ENCODE measurements around the gene CDK4.

CDK4 gene

DNA sequence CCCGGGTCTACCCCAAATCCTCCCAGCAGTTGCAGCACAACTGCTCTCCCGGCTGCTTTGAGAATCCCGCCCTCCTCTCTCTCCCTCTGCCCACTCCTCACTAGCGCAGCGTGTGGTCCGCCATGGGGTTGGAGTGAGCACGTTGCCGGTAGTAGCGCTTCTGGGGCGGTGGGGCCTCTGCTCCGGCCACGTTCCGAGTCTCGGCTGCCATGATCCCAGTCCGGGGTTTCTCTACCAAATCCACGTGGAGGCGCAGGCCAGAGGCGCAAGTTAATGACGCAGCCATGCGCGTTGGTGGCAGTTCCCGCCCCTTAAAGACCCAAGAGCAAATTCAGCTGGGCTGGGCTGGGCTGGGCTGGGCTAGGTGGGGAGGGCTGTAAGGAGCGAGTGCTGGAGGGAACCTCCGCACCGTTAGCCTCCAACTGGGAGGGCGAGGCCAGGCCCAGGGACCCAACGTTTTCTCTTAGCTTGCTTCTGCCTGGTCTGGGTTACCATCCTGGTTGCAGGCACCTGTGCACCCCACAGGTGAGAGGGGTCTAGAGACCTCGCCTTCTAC lies 19.8 kb upstream of the CDK4 start, which contains the start of gene METTL1:
METTL1 (minus strand) TSS at position 233 of the 556 bp plus-strand sequence; CDS start at position 211, 22 bp downstream.
- peak; percentile 92 for DNase-seq (ENCODE audit: low read depth, low spot score)

GRCh38 chr12:57771236-57771872 lies 19.2 kb upstream of the CDK4 start:
- peak; percentile 69 for DNase-seq (ENCODE audit: low read depth, low spot score)

DNA sequence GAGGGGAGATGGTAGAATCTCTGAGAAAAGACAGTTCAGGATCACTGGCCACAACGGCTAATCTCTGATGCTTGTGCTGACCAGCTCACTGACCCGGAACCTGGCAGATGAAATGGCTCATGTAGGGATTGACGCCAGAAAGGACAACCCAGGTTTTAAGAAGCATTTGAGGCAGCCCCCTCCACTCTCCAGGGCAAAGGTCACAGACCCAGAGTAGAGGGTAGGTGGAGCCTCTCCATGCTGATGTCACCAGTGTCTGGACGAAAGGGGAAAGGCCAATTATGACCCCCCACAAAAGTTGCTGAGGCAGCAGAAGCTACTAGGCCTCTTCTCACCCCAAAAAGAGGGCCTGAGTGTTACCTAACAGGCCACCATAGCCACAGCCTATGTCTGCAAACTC lies 18.6 kb upstream of the CDK4 start:
- DNase-seq (ENCODE audit: low read depth, low spot score) = no peak

DNA sequence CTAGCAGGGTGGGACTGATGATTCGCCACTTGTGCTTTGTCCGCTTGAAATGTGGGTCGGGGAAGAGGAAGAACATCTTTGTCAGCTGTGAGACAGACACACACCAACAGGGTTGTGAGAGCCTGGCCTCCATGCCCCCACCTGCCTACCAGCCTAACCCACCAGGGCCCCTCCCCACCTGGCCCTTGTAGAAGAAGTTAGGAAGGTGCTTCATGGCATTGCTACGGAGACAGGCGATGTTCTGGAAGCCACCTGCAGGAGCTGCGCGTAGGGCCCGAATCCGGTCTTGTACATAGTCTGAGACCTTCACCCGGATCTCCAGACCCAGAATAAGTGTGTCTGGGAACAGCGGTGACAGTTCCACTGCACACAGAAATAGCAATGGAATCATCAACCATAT lies 17.5 kb upstream of the CDK4 start:
- no peak for DNase-seq (ENCODE audit: low read depth, low spot score)

GRCh38 chr12:57767876-57768275 lies 15.8 kb upstream of the CDK4 start:
- no peak for DNase-seq (ENCODE audit: low read depth, low spot score)

DNA sequence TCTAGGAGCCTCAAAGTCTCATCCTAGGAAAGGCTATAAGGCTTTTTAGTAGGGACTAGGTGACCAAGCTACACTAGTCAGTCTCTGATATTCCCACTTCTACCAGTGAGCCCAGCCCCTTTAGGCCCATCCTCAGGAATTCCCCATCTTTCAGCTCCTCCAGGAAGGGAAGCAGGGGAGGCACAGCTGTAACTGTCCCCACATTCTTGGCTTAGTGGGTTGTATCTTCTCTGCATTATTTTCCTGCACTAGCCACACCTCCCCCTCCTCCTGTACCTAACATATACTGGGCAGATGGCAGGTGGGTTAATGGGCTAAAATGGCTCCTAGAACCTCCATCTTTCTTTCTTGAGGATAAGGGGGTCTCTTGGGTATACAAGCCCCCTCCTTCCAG lies 15.2 kb upstream of the CDK4 start:
- no peak for DNase-seq (ENCODE audit: low read depth, low spot score)

DNA sequence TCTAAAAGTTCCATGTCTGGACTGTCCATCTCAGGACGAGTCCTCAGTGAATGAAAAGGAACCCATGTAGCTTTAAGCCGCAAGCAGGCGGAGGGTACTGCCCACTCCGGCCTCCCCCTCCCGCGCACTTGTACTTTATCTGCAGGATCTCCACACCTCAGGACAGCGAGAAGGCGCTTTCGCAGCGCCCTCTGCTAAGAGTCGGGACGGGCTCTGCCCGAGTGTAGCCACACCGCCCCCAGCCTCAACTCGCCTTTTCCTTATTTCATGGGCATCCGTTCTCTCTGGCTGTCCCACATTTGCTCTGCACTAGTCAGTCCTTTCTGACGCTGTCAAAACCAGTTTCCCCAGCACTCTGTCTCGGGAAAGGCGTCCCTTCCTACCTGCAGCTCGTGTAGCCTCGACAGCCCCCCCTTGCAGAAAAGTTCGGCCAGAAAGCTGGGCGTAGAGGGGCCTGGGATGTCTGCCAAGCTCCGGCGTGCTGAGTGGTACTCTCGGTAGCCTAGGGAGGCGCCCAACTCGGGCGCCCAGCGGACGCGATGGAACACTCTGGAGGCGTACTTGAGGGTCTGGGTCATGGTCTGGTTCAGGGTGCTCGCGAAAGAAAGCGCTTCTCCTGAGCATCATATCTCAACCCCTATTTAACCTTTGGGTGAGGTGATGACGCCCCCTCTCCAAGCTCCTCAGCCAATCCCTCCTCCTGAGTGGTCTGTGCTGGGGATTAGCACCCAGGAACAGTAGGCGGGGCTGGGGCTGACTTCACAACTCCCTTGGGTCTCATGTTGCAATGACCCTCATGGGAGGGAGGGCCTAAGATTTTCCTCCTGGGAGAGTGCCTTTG lies 14.6 kb upstream of the CDK4 start, which contains the start of gene CYP27B1:
CYP27B1 (minus strand) TSS at position 615 of the 841 bp plus-strand sequence; CDS start at position 578, 37 bp downstream.
- DNase-seq (ENCODE audit: low read depth, low spot score) = no peak

- no peak for DNase-seq (ENCODE audit: low read depth, low spot score)
These were observed 13.8 kb upstream of the CDK4 start for GRCh38 chr12:57765698-57766463.

DNA sequence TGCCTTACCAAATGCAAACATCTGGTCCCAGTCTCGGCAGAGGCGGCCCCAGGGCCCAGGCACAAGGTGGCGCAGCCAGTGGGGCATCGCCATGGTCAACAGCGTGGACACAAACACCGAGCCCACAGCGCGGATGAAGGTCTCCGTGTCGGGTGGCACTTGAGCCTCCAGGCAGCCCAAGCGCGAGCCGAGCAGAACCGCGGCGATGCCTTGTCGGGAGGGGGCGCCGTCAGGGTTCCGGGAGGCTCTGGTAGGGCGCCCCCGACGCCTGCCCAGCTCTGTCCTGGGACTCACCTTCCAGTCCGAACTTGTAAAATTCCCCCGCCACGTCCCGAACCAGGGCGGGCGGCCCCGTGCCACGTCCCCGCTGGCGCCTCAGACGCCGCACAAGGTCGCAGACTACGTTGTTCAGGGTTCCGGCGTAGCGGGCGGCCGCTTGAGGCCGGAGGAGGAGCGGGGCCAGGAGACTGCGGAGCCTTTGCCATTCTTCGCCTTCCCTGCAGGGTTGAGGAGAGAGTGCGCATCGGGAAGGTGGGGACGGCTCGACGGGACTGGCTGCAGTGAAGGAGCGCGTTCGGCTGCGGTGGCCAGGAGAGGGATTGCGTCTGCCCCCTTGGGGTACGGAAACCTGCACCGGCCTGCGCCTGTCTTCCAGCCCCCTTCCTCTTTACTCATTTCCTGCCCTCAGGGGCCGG lies 13.0 kb upstream of the CDK4 start:
- no peak for DNase-seq (ENCODE audit: low read depth, low spot score)

- no peak for DNase-seq (ENCODE audit: low read depth, low spot score)
These were observed 12.5 kb upstream of the CDK4 start for GRCh38 chr12:57764662-57765002.

DNA sequence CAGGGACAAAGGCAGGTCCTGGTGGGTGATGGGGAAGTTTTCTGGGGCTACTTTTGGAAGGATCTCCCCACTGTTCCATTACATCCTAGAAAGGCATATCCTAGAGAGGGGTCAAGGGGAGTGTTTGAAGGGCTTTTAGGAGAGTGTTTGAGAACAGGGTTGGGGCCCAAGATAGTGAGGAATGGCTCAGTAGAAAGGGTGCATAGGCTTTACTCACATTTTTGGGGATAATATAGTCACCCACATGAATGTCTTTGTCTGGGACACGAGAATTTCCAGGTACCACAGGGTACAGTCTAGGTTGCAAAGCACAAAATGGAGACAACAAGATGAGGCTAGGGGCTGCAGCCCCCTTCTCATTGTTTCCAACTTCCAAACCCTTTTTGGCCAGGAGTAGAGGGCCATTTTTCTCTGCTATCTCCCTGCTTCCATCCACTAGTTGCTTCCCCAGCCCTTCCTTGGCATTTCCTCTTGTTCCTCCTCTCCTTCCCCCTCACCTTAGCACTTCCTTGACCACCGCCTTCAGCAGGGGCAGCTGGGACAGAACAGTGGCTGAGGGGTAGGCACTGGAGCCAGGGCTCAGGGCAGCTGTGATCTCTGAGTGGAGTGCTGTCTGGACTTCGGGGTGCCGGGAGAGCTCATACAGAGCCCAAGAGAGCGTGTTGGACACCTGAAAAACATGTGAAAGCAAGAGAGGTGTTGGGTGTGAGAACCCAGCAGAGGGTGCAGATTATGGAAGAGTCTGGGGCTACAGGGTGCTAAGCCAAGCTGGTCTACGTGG lies 12.0 kb upstream of the CDK4 start:
- DNase-seq (ENCODE audit: low read depth, low spot score) = no peak

- no peak for DNase-seq (ENCODE audit: low read depth, low spot score)
These were observed 10.4 kb upstream of the CDK4 start for GRCh38 chr12:57762463-57762862.

DNA sequence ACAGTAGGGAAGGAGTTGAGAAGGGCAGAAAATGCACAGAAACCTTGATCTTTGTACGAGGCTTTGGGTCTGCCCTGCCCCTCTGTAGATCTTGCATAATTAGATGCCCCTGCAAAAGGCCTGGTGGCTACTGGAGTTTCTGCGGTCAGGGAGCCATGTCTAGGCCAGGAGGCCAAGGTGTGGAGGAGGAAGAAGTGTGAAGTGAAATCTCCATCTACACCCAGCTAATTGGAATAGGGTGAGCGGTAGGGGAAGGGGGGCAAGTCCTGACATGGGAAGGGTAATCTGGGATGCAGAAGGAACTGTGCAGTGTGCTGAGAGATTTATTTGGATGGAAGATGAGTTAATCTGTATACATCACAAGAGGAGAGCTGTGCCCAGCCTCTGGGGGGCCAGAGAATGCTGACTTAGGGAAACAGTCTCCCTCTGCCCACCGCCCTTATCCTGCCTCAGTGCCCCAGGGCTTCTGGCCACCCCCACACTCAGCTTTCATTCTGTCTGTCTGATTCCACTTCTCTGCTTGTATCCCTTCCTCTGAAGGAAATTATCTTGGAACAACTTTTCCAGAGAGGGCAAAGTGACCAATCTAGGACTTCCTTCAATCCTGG lies 9.4 kb upstream of the CDK4 start:
- no peak for DNase-seq (ENCODE audit: low read depth, low spot score)

DNA sequence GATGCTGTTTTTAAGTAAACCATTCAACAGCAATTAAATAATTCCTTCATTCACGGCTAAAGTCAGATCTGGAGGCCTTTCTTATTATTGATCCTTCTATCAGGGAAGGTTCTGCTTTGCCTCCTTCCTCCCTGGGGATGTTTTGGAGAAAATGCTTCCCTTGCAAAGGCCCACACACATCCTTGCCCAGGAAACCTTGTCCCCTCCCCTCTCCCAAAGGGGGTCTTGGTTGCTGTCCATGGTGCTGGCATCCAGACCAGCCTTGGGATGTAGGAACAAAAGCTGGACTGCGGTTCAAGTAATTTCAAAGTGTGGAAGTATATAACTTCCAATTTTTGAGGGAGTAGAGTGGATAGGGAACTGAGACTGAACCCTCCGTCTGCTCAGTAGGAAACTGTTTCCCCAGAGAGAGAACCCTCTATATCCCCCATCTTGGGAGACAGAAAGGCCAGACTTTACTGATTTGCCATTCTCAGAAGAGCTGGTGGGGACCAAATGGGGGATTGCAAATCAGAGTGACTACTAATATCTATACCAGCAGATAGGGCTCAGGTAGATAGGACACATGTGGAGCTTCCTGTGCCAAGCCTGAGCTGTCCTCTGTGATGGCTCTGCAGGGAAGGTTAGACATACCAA lies 8.4 kb upstream of the CDK4 start:
- no peak for DNase-seq (ENCODE audit: low read depth, low spot score)

- DNase-seq (ENCODE audit: low read depth, low spot score) = no peak
These were observed 7.4 kb upstream of the CDK4 start for GRCh38 chr12:57759360-57759980.

DNA sequence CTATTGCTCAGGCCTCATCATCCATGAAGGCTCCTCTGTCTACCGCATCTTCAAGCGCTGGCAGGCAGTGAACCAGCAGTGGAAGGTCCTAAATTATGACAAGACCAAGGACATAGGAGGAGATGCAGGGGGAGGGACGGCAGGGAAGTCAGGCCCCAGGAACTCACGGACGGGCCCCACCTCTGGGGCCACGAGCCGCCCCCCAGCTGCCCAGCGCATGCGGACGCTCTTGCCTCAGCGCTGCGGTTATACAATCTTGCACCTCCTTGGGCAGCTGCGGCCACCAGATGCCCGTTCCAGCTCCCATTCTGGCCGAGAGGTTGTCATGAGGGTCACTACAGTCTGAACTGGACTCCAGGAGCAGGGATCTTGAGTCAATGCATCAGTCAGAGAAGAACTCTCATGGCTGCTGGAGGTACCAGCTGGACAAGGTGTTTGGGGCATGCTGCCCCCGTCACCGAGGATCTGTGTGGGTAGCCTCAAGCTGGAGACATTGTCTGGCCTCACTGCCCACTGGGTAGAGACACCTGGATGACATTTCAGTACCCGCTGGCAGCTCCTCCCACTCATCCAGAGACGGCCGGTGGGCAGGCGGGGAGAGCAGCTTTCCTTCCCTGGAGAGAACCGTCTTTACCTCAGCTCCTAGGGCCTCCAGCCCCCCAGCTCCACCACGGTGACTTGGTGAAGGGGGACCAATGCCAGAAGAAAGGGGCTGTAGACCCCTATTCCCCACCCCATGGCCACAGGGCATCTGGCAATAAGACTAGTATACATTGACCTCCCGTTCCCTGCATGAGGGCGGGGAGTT lies 6.6 kb upstream of the CDK4 start:
- DNase-seq (ENCODE audit: low read depth, low spot score) = no peak

DNA sequence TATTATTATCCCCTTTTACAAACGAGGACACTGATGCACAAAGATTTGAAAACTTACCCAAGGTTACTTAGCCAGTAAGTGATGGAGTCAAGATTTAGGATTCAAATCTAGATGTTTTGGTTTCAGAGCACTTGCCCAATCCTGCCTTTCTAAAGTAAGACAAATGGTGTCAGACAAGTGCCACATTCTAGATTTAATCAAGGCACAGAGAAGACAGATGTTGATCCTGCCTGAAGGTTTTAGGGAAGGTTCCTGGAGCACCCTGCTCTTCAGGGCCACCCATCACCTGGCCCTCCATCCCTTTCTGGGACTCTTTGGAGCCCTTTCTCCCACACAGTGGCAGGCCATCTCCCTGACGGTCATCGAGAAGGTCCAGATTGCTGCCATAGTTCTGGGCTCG lies 5.7 kb upstream of the CDK4 start:
- no peak for DNase-seq (ENCODE audit: low read depth, low spot score)

All from smooth muscle cell of the brain vasculature (primary cell).